HG03378 (cell line): Measurements from ENCODE around the gene HTR4.

Source experiments
- ATAC-seq: cut with Tn5 transposase; IDR thresholded peaks from one replicate; pipeline ENCODE4 v1.9.1; 2021; ENCODE audit warnings: mild to moderate bottlenecking, moderate library complexity; ENCODE audit not compliant: unreplicated experiment

The HTR4 gene

GRCh38 chr5:148443998-148444397, 210.3 kb downstream of the HTR4 start:
- peak; percentile 92 for ATAC-seq

GRCh38 chr5:148443241-148443640, 211.1 kb downstream of the HTR4 start:
- no peak for ATAC-seq

- ATAC-seq: no peak
These were observed 215.4 kb downstream of the HTR4 start for GRCh38 chr5:148438933-148439332.

GRCh38 chr5:148437249-148437648, 217.1 kb downstream of the HTR4 start:
- ATAC-seq: no peak

GRCh38 chr5:148436029-148436428, 218.3 kb downstream of the HTR4 start:
- no peak for ATAC-seq

GRCh38 chr5:148433826-148434225, 220.5 kb downstream of the HTR4 start:
- ATAC-seq: no peak
